GM21825 (cell line): ENCODE measurements around the gene LCP2.

Source experiments
- ATAC-seq: cut with Tn5 transposase; IDR thresholded peaks from one replicate; pipeline ENCODE4 v1.9.1; 2021; ENCODE audit warnings: mild to moderate bottlenecking, moderate library complexity; ENCODE audit not compliant: unreplicated experiment

The LCP2 gene

GRCh38 chr5:170296935-170297588, 515 bp downstream of the LCP2 start:
- ATAC-seq = peak; percentile 49

- ATAC-seq = no peak
Observed at GRCh38 chr5:170296036-170296934, 1.3 kb downstream of the LCP2 start.

GRCh38 chr5:170294556-170294955, 3.0 kb downstream of the LCP2 start:
- ATAC-seq = no peak

- no peak for ATAC-seq
Observed at GRCh38 chr5:170294057-170294456, 3.5 kb downstream of the LCP2 start.

GRCh38 chr5:170293273-170293672, 4.3 kb downstream of the LCP2 start:
- ATAC-seq = peak; percentile 82

- no peak for ATAC-seq
Observed at GRCh38 chr5:170292179-170293104, 5.1 kb downstream of the LCP2 start.

GRCh38 chr5:170290498-170290897, 7.1 kb downstream of the LCP2 start:
- no peak for ATAC-seq

- ATAC-seq = no peak
Observed at GRCh38 chr5:170289764-170290163, 7.8 kb downstream of the LCP2 start.

- ATAC-seq = no peak
Observed at GRCh38 chr5:170289121-170289520, 8.5 kb downstream of the LCP2 start.

- no peak for ATAC-seq
Observed at GRCh38 chr5:170288551-170288950, 9.0 kb downstream of the LCP2 start.

GRCh38 chr5:170288151-170288550, 9.4 kb downstream of the LCP2 start:
- ATAC-seq = no peak

- no peak for ATAC-seq
Observed at GRCh38 chr5:170287532-170287931, 10.0 kb downstream of the LCP2 start.

GRCh38 chr5:170286386-170286925, 11.1 kb downstream of the LCP2 start:
- no peak for ATAC-seq

GRCh38 chr5:170285181-170285580, 12.4 kb downstream of the LCP2 start:
- no peak for ATAC-seq

- ATAC-seq = no peak
Observed at GRCh38 chr5:170284231-170284630, 13.3 kb downstream of the LCP2 start.

GRCh38 chr5:170283296-170283695, 14.3 kb downstream of the LCP2 start:
- ATAC-seq = no peak

- no peak for ATAC-seq
Observed at GRCh38 chr5:170280011-170280493, 17.5 kb downstream of the LCP2 start.

- no peak for ATAC-seq
Observed at GRCh38 chr5:170279459-170279817, 18.1 kb downstream of the LCP2 start.

GRCh38 chr5:170278611-170279458, 18.7 kb downstream of the LCP2 start:
- ATAC-seq = peak; percentile 90

GRCh38 chr5:170277867-170278281, 19.7 kb downstream of the LCP2 start:
- no peak for ATAC-seq
